OCI-LY3 (cell line): ENCODE data around the gene KCNN3.

Experiments used
- CTCF ChIP-seq: fragments of 200-600, 300-600 bp; sonication (generic); IDR thresholded peaks from 2 replicates; pipeline ENCODE4 v1.5.1; 2014; ENCODE audit warnings: antibody characterized with exemption, low read length, low read depth
- EZH2phosphoT487 ChIP-seq: fragments of 200-600 bp; shearing (Covaris generic); IDR thresholded peaks from 2 replicates; pipeline ENCODE4 v1.6.1; 2018; ENCODE audit warnings: antibody characterized with exemption, mixed run types, low read depth

- no peak for TF ChIP-seq CTCF
- no peak for TF ChIP-seq EZH2phosphoT487
These were observed 78.6 kb downstream of the KCNN3 start for GRCh38 chr1:154791292-154792166.
